Transverse colon (tissue), 4 donors: Measurements from ENCODE around the gene AHCTF1. TPM values are rescaled to one million over a fixed set of nuclear protein-coding genes. Genes with fewer than 3 reads are reported as not detected.
"Not testable (repeated sequence)": the region's sequence is repeated elsewhere in the genome, so short reads cannot be mapped to it uniquely, and the experiment has no call there.

ENCODE experiments used
- DNase-seq: peaks from one replicate; pipeline ENCODE4 v3.0.0-alpha.2; 2019
- H3K27ac ChIP-seq, 4 donors: fragments of 200-600 bp; sonication (generic); 2 replicates each; pipeline ENCODE4 v1.5.1; 2016 to 2018; ENCODE audit warnings: inconsistent platforms in 4 of 4
- H3K27me3 ChIP-seq: fragments of 200-600 bp; sonication (generic); 2 replicates; pipeline ENCODE4 v1.5.1; 2017; ENCODE audit warnings: inconsistent platforms
- H3K36me3 ChIP-seq, 4 donors: fragments of 200-600 bp; sonication (generic); 2 replicates each; pipeline ENCODE4 v1.5.1; 2017 to 2019; ENCODE audit warnings: inconsistent platforms in 4 of 4
- H3K4me1 ChIP-seq, 4 donors: fragments of 200-600 bp; sonication (generic); 2 replicates each; pipeline ENCODE4 v1.5.1; 2017 to 2020; ENCODE audit warnings: inconsistent platforms in 4 of 4
- H3K4me3 ChIP-seq, 4 donors: fragments of 200-600 bp; sonication (generic); 1 replicate in 1 of 4; 2 replicates in 3 of 4; pipeline versions ENCODE4 v1.5.1 to v1.6.1; 2017 to 2019; ENCODE audit warnings: inconsistent platforms in 4 of 4
- H3K9me3 ChIP-seq, 2 donors: fragments of 200-600 bp; sonication (generic); 2 replicates each; pipeline ENCODE4 v1.5.1; 2017 to 2019; ENCODE audit warnings: inconsistent platforms in 2 of 2
- EP300 ChIP-seq: sonication (generic); formaldehyde crosslinking; IDR thresholded peaks from one replicate; pipeline ENCODE4 v1.6.1; 2017; ENCODE audit warnings: antibody characterized with exemption, low read depth
- POLR2A ChIP-seq: fragments of 450-650 bp; IDR thresholded peaks from one replicate; pipeline ENCODE4 v1.6.1; 2016; ENCODE audit warnings: antibody characterized with exemption, mild to moderate bottlenecking, moderate library complexity
- POLR2AphosphoS5 ChIP-seq, 3 donors: sonication (generic); formaldehyde crosslinking; IDR thresholded peaks; one replicate each; pipeline ENCODE4 v1.6.1; 2016; ENCODE audit warnings: antibody characterized with exemption in 3 of 3
- WGBS, 2 donors: methylation state at CpG; one replicate each; pipeline ENCODE4 v1.1.5; 2018; ENCODE audit warnings: low coverage in 1 of 2; 5-methylcytosine and 5-hydroxymethylcytosine counted together
- in situ Hi-C, 4 donors: fragments of 200-750 bp; cut with MboI; loops; one replicate each; pipeline versions ENCODE4 v1.15.0 to v1.15.1; 2017; ENCODE audit warnings: low sequenced_read_pairs in 3 of 4, low pct_ligation_motif_present in 1 of 4, low pct_unique_long_range_greater_than_20kb in 1 of 4
- intact Hi-C: fragments of 100-400 bp; cut with DNase I; formaldehyde crosslinking; loops from one replicate; pipeline ENCODE4 v1.15.1; 2023; ENCODE audit warnings: low total_unique reads
- total RNA-seq, 4 donors: library from RNA; depleted of rRNA; stranded (reverse); fragments of >200 nt; gene quantifications; one replicate each; pipeline ENCODE4 v1.1.0, GENCODE V29; 2016
- TF ChIP-seq, protein P1 (sequence below), 5 experiments: fragments of 200-600 bp in 3 of 5; fragments of 450-650 bp in 2 of 5; sonication (generic) in 3 of 5; IDR thresholded peaks; 1 replicate in 2 of 5; 2 replicates in 3 of 5; pipeline ENCODE4 v1.5.1; 2016 to 2017; ENCODE audit warnings: antibody characterized with exemption in 5 of 5, inconsistent platforms in 3 of 5, mild to moderate bottlenecking in 2 of 5, moderate library complexity in 1 of 5

The AHCTF1 gene
- total RNA-seq, 4 donors from 2014 or later: 10.0 to 113 (median 34.7) TPM

DNA sequence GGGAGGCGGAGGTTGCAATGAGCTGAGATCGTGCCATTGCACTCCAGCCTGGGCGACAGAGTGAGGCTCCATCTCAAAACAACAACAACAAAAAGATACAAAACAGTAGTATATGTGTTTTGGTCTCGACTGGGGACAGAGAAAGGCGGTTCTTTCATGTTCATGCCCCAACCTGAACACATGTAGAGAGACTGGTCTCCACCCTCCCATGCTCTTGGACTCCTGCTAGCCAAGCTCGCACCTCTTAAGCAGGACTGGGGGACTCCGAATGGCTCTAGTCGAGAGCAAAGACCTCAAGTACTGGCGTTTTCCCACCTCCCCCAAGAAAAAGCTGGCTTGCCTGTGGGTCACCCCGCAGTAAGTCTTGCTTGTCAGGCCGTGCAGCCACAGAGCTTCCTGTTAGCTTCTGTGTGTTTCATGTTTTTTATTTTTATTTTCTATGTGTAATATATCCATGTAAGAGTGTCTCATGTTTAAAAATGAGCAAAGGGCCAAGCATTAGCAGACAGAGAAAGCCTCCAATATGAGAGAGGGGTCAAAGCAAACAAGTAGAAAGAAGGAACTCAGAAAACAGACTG lies 116.0 kb downstream of the AHCTF1 start:
- Histone ChIP-seq H3K4me3 (no peak overlapping the region), H3K27ac (no peak overlapping the region), H3K36me3 (no peaks in the 10 kb centered on the region), H3K4me1 (no peaks in the 10 kb centered on the region), H3K9me3 (no peaks in the 10 kb centered on the region), H3K27me3 (no peaks in the 10 kb centered on the region)
- in situ Hi-C loops: no loop called here
- 69 to 70% methylated on average over 7 to 11 of the region's 11 CpGs for WGBS, 2 donors
- no peak for DNase-seq
- TF ChIP-seq POLR2AphosphoS5 (IDR thresholded peaks at IDR 0.05) (no peak), EP300 (no peak), POLR2A (no peak)
- TF ChIP-seq, protein P1, sequence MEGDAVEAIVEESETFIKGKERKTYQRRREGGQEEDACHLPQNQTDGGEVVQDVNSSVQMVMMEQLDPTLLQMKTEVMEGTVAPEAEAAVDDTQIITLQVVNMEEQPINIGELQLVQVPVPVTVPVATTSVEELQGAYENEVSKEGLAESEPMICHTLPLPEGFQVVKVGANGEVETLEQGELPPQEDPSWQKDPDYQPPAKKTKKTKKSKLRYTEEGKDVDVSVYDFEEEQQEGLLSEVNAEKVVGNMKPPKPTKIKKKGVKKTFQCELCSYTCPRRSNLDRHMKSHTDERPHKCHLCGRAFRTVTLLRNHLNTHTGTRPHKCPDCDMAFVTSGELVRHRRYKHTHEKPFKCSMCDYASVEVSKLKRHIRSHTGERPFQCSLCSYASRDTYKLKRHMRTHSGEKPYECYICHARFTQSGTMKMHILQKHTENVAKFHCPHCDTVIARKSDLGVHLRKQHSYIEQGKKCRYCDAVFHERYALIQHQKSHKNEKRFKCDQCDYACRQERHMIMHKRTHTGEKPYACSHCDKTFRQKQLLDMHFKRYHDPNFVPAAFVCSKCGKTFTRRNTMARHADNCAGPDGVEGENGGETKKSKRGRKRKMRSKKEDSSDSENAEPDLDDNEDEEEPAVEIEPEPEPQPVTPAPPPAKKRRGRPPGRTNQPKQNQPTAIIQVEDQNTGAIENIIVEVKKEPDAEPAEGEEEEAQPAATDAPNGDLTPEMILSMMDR (IDR thresholded peaks at IDR 0.05): no peak
- intact Hi-C loops: no loop called here

DNA sequence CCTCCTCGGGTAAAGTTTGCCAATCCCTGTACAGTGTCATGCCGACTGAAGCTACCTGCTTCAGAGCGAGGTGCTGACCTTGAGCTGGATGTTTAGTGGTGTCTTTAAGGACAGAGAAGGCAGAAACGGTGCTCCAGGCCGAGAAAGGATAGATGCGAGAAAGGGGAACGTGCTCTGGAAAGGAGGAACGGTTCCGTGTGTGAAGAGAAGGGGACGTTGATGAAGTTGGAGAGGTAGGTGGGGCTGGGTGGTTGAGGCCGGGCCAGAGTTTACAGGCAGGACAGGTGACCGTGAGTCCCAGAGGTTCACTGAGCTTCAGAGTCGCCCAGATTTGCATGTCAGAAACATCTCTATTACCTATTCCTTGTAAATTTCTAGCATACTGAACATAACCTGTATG lies 116.9 kb downstream of the AHCTF1 start:
- 86 to 93% methylated on average over 3 to 13 of the region's 13 CpGs for whole genome bisulfite sequencing, 2 donors
- Histone ChIP-seq H3K9me3 (no peaks in the 10 kb centered on the region), H3K4me3 (no peak overlapping the region), H3K4me1 (no peaks in the 10 kb centered on the region), H3K27ac (no peak overlapping the region), H3K36me3 (no peaks in the 10 kb centered on the region), H3K27me3 (no peaks in the 10 kb centered on the region)
- in situ Hi-C loops (no loop called here), intact Hi-C loops (no loop called here)
- TF ChIP-seq POLR2AphosphoS5 (IDR thresholded peaks at IDR 0.05) (no peak), POLR2A (no peak), EP300 (no peak)
- TF ChIP-seq, protein P1 (IDR thresholded peaks at IDR 0.05): no peak
- no peak for DNase-seq

GRCh38 chr1:246813325-246813724 lies 118.4 kb downstream of the AHCTF1 start:
- H3K27ac ChIP-seq, H3K4me1 ChIP-seq, DNase-seq, in situ Hi-C loops, H3K4me3 ChIP-seq, H3K36me3 ChIP-seq, intact Hi-C loops, H3K9me3 ChIP-seq, H3K27me3 ChIP-seq: not testable (repeated sequence)
- 70 to 81% methylated on average over 2 to 4 of the region's 4 CpGs for WGBS, 2 donors

DNA sequence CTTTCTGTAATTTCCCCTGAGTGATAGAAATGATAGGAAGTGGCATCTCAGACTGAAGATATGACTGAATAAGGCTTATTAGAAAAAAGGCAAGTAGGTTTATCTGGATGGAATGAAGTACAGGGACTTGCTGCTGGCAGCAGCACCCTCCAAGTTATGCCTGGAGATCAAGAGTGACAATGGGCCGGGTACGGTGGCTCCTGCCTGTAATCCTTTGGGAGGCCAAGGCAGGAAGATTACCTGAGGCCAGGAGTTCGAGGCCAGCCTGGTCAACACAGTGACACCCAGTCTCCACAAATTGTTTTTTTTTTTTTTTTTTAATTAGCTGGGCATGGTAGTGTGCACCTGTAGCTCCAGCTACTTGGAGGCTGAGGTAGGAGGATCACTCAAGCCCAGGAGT lies 119.8 kb downstream of the AHCTF1 start:
- Histone ChIP-seq H3K4me3 (no peak overlapping the region), H3K27me3 (no peaks in the 10 kb centered on the region), H3K27ac (no peak overlapping the region), H3K36me3 (no peaks in the 10 kb centered on the region), H3K4me1 (no peaks in the 10 kb centered on the region), H3K9me3 (no peaks in the 10 kb centered on the region)
- no peak for DNase-seq
- TF ChIP-seq POLR2A: no peak
- no peak for TF ChIP-seq POLR2AphosphoS5 (IDR thresholded peaks at IDR 0.05)
- TF ChIP-seq, protein P1 (IDR thresholded peaks at IDR 0.05): no peak
- TF ChIP-seq EP300: no peak
- in situ Hi-C loops (no loop called here), intact Hi-C loops (no loop called here)
- WGBS, 2 donors: 84 to 88% methylated on average over 1 to 3 of the region's 3 CpGs

- H3K9me3 ChIP-seq: no peaks in the 10 kb centered on the region
- 91% methylated on average over 6 of the region's 6 CpGs; no CpG with 5 or more reads in 1 of the 2 donors for WGBS, 2 donors
- H3K27me3 ChIP-seq: no peaks in the 10 kb centered on the region
- in situ Hi-C loops (no loop called here), intact Hi-C loops (no loop called here)
- TF ChIP-seq POLR2AphosphoS5 (IDR thresholded peaks at IDR 0.05) (no peak), POLR2A (no peak), EP300 (no peak)
- TF ChIP-seq, protein P1 (IDR thresholded peaks at IDR 0.05): no peak
- H3K4me1 ChIP-seq: no peaks in the 10 kb centered on the region
- no peak overlapping the region for H3K4me3 ChIP-seq
- H3K36me3 ChIP-seq: no peaks in the 10 kb centered on the region
- no peak for DNase-seq
- no peak overlapping the region for H3K27ac ChIP-seq
Observed at GRCh38 chr1:246809473-246809872, 122.3 kb downstream of the AHCTF1 start.
